Suprapubic skin (tissue), 4 donors: ENCODE measurements around the gene SPRR2B. TPM values are rescaled to one million over a fixed set of nuclear protein-coding genes. Genes with fewer than 3 reads are reported as not detected.
"Not testable (repeated sequence)": the region's sequence is repeated elsewhere in the genome, so short reads cannot be mapped to it uniquely, and the experiment has no call there.

Experiments
- DNase-seq, 2 donors: peaks; one replicate each; pipeline ENCODE4 v3.0.0-alpha.2; 2019; ENCODE audit warnings: low spot score in 2 of 2
- H3K27ac ChIP-seq: fragments of 200-600 bp; sonication (generic); one replicate; pipeline ENCODE4 v1.5.1; 2019
- H3K27me3 ChIP-seq: fragments of 200-600 bp; sonication (generic); one replicate; pipeline ENCODE4 v1.5.1; 2019
- H3K36me3 ChIP-seq: fragments of 200-600 bp; sonication (generic); one replicate; pipeline ENCODE4 v1.5.1; 2019
- H3K4me1 ChIP-seq: fragments of 200-600 bp; sonication (generic); one replicate; pipeline ENCODE4 v1.5.1; 2019
- H3K4me3 ChIP-seq: fragments of 200-600 bp; sonication (generic); one replicate; pipeline ENCODE4 v1.5.1; 2019; ENCODE audit warnings: mild to moderate bottlenecking
- H3K9me3 ChIP-seq: fragments of 200-600 bp; sonication (generic); one replicate; pipeline ENCODE4 v1.5.1; 2019
- EP300 ChIP-seq: sonication (generic); formaldehyde crosslinking; IDR thresholded peaks from one replicate; pipeline ENCODE4 v1.6.1; 2017; ENCODE audit warnings: antibody characterized with exemption
- POLR2A ChIP-seq, 2 donors: fragments of 450-650 bp; IDR thresholded peaks; one replicate each; pipeline ENCODE4 v1.6.1; 2017; ENCODE audit warnings: antibody characterized with exemption in 2 of 2, mild to moderate bottlenecking in 2 of 2, moderate library complexity in 2 of 2
- POLR2AphosphoS5 ChIP-seq, 3 donors: sonication (generic); formaldehyde crosslinking; IDR thresholded peaks; one replicate each; pipeline ENCODE4 v1.6.1; 2017; ENCODE audit warnings: antibody characterized with exemption in 3 of 3
- WGBS: methylation state at CpG from one replicate; pipeline ENCODE4 v1.1.5; 2018; 5-methylcytosine and 5-hydroxymethylcytosine counted together
- total RNA-seq, 4 donors: library from RNA; depleted of rRNA; stranded (reverse); fragments of >200 nt; gene quantifications; one replicate each; pipeline ENCODE4 v1.1.0, GENCODE V29; 2016
- TF ChIP-seq, protein P1 (sequence below), 2 donors: fragments of 200-600 bp in 1 of 2; fragments of 450-650 bp in 1 of 2; sonication (generic) in 1 of 2; IDR thresholded peaks; one replicate each; pipeline ENCODE4 v1.5.1; 2016 to 2019; ENCODE audit warnings: antibody characterized with exemption in 2 of 2, mild to moderate bottlenecking in 1 of 2, moderate library complexity in 1 of 2

The SPRR2B gene
- total RNA-seq, 4 donors from 2014 or later: 2.0 to 3.3 TPM; not detected in 2

DNA sequence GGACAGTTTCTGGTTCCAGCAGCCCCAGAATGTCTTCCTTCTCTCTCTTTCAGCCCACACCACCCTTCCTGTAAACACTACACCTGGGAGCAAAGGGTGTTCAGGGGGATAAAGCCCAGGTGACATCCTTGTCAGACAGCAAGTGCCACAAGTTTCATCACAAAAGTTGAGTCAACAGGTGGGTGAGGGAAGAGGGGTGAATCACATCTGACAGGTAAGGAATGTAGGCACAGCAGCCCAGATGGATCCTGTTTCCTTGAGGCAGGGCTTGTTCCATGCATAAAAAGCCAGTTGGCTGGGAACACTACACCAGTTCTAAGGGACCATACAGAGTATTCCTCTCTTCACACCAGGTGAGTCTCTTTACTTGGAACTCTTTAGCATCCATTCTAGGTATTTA, 40.5 kb downstream of the SPRR2B start, which contains the start of gene SPRR1B:
Gene SPRR1B, plus strand, starts transcription at position 309 of the 400 bp plus-strand sequence. CDS start 1,143 bp downstream, outside the sequence.
- no peak within 1 kb of the TSS for H3K4me3 ChIP-seq
- TF ChIP-seq POLR2A (IDR thresholded peaks at IDR 0.05) (no peak), EP300 (no peak), POLR2AphosphoS5 (IDR thresholded peaks at IDR 0.05) (no peak)
- TF ChIP-seq, protein P1, sequence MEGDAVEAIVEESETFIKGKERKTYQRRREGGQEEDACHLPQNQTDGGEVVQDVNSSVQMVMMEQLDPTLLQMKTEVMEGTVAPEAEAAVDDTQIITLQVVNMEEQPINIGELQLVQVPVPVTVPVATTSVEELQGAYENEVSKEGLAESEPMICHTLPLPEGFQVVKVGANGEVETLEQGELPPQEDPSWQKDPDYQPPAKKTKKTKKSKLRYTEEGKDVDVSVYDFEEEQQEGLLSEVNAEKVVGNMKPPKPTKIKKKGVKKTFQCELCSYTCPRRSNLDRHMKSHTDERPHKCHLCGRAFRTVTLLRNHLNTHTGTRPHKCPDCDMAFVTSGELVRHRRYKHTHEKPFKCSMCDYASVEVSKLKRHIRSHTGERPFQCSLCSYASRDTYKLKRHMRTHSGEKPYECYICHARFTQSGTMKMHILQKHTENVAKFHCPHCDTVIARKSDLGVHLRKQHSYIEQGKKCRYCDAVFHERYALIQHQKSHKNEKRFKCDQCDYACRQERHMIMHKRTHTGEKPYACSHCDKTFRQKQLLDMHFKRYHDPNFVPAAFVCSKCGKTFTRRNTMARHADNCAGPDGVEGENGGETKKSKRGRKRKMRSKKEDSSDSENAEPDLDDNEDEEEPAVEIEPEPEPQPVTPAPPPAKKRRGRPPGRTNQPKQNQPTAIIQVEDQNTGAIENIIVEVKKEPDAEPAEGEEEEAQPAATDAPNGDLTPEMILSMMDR (IDR thresholded peaks at IDR 0.05): no peak
- no peaks in the 10 kb centered on the region for H3K27me3 ChIP-seq
- H3K9me3 ChIP-seq: no peaks in the 10 kb centered on the region
- H3K27ac ChIP-seq: no peak within 1 kb of the TSS
- H3K36me3 ChIP-seq: no peaks in the 10 kb centered on the region
- H3K4me1 ChIP-seq: no peaks in the 10 kb centered on the region
- no peak for DNase-seq

DNA sequence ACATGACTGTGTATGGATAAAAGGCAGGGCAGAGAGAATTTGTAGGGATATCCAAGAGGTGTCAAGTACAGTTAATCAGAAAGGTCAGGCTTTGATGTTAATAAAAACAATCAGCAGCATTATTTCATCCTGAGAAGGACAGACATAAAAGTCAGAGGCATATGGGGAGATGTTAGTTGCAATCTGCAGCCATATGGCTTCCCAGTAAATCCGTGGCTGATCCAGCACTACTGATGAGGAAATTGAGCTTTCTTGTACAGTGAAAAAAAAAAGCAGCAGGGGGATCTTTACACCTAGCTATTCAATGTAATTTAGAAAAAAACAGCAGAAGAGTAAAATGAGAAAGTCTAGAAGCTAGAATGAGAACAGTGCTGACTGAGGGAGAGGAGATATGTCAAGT, 42.6 kb downstream of the SPRR2B start:
- 43% methylated on average over 1 of the region's 1 CpG for WGBS
- H3K36me3 ChIP-seq: no peaks in the 10 kb centered on the region
- no peaks in the 10 kb centered on the region for H3K9me3 ChIP-seq
- no peak overlapping the region for H3K27ac ChIP-seq
- H3K4me1 ChIP-seq: no peaks in the 10 kb centered on the region
- H3K27me3 ChIP-seq: no peaks in the 10 kb centered on the region
- no peak for DNase-seq
- TF ChIP-seq, protein P1 (IDR thresholded peaks at IDR 0.05): no peak
- no peak for TF ChIP-seq EP300
- no peak for TF ChIP-seq POLR2A (IDR thresholded peaks at IDR 0.05)
- H3K4me3 ChIP-seq: no peak overlapping the region

DNA sequence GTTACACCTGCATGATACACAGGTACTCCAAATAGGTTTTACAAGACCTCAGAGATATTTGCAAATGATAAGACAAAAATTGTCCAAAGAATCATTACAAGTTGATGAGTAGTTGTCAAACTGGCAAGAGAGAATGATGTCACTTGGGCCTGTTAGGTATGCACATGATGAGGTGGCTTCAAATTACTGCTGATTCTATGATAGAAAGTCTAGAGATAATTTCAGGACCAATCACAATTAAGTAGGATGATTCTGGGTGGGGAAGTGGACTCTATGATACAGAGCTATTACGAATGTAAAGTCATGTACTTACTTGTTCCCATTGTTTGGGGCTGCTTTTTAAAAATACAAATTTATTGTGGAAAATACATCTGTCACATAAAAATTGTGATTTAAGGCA, 45.6 kb downstream of the SPRR2B start:
- Histone ChIP-seq H3K4me3 (no peak overlapping the region), H3K9me3 (no peaks in the 10 kb centered on the region), H3K36me3 (no peaks in the 10 kb centered on the region), H3K4me1 (no peaks in the 10 kb centered on the region), H3K27me3 (no peaks in the 10 kb centered on the region), H3K27ac (no peak overlapping the region)
- TF ChIP-seq POLR2AphosphoS5 (IDR thresholded peaks at IDR 0.05) (no peak), EP300 (no peak), POLR2A (IDR thresholded peaks at IDR 0.05) (no peak)
- TF ChIP-seq, protein P1 (IDR thresholded peaks at IDR 0.05): no peak
- DNase-seq: no peak
- 55% methylated on average over 1 of the region's 1 CpG for WGBS

DNA sequence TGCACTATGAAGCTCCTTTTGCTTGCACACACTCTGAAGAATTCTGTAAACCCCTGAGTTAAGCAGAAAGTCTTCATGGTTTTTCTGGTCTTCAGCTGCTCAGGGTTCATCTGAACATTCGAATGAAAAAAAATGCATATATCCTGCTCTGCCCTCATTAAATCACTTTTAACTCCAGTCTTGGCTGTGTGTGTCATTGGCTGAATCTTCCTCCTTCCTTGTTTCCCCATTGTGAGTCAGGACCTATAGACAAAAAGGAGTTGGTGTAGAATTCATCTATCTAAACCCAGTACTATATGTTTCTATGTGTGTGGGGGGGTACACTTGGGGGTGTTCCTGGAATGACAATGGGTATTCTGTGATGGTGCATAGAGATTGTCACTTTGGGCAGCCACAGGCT, 47.0 kb downstream of the SPRR2B start:
- 78% methylated on average over 1 of the region's 1 CpG for WGBS
- H3K4me3 ChIP-seq: no peak overlapping the region
- no peaks in the 10 kb centered on the region for H3K27me3 ChIP-seq
- H3K27ac ChIP-seq: no peak overlapping the region
- TF ChIP-seq EP300 (no peak), POLR2AphosphoS5 (IDR thresholded peaks at IDR 0.05) (no peak), POLR2A (IDR thresholded peaks at IDR 0.05) (no peak)
- TF ChIP-seq, protein P1 (IDR thresholded peaks at IDR 0.05): no peak
- H3K4me1 ChIP-seq: no peaks in the 10 kb centered on the region
- no peak for DNase-seq
- H3K9me3 ChIP-seq: no peaks in the 10 kb centered on the region
- H3K36me3 ChIP-seq: no peaks in the 10 kb centered on the region

DNA sequence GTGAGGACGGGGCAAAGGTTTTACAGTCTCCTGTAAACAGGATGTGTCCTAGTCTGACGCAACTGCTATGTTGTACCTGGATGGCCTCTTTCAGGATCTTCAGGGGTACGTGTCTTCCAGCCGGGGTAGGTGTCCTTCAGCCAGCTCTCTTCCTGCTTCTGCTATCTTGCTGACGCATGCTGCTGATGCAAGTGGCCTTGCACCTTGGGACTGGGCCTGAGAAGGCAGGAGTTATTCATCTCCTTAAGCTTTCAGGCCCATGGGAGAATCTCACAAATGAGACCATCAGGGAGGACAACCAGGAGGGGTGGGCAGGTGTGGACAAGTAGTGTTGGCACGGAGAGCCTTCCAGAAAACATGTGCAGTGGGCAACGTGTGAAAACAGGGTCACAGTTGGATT, 48.3 kb downstream of the SPRR2B start:
- peaks cover 2% of the 10 kb centered on the region for H3K27me3 ChIP-seq
- 86% methylated on average over 2 of the region's 7 CpGs for WGBS
- H3K27ac ChIP-seq: no peak overlapping the region
- TF ChIP-seq EP300 (no peak), POLR2A (IDR thresholded peaks at IDR 0.05) (no peak), POLR2AphosphoS5 (IDR thresholded peaks at IDR 0.05) (no peak)
- TF ChIP-seq, protein P1 (IDR thresholded peaks at IDR 0.05): no peak
- H3K4me1 ChIP-seq: no peaks in the 10 kb centered on the region
- H3K4me3 ChIP-seq: no peak overlapping the region
- no peaks in the 10 kb centered on the region for H3K36me3 ChIP-seq
- no peak for DNase-seq
- no peaks in the 10 kb centered on the region for H3K9me3 ChIP-seq

DNA sequence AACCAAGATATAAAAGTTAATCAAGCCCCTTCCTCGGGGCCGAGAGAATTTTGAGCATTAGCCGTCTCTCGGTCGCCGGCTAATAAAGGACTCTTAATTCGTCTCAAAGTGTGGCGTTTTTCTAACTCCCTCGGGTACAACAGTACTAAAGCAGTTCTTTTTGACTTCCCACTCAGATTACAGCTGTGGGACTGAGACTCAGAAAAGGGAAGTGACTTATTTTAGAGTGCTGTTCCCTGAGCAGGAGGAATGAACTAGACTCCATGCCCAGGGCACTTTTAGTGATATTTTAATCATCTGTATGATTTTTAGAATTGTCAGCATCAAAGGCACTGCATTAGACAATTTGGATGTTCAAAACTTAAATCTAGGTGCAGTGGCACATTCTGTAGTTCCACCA, 49.1 kb downstream of the SPRR2B start:
- H3K9me3 ChIP-seq, DNase-seq, H3K27me3 ChIP-seq, H3K4me3 ChIP-seq, H3K36me3 ChIP-seq, H3K27ac ChIP-seq, H3K4me1 ChIP-seq: not testable (repeated sequence)
- WGBS: 68% methylated on average over 9 of the region's 9 CpGs

DNA sequence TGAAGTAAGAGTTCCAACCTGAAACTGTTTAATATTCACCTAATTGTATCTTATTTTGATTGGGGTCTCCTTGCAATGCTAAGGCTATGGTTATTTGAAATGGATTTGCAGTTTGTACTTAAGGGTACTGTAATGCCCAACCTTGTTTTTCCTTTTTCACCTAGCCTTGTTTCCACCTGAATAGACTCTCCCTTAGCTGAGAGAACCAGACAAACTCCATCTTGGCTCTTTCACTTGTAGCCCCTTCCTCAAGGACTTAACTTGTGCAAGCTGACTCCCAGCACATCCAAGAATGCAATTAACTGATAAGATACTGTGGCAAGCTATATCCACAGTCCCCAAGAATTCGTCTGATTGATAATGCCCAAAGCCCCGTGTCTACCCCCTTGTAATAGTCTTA, 49.6 kb downstream of the SPRR2B start:
- H3K27me3 ChIP-seq, H3K9me3 ChIP-seq, H3K27ac ChIP-seq, H3K36me3 ChIP-seq, H3K4me1 ChIP-seq, H3K4me3 ChIP-seq, DNase-seq: not testable (repeated sequence)
- WGBS: 52% methylated on average over 2 of the region's 2 CpGs
